Calu3 (cell line): ENCODE results near the gene SPINK1. TPM values are rescaled to one million over a fixed set of nuclear protein-coding genes. Genes with fewer than 3 reads are reported as not detected.

Experiments used
- BruUV-seq: library from RNA; stranded (reverse); fragments of 400-500 nt; replicated peaks from 2 replicates; lab custom pipeline; 2021; lab: Mats Ljungman, UMichigan
- CTCF ChIA-PET: fragments of 300-600 bp; sonication (Branson Sonifier 250); formaldehyde crosslinking; loops from one replicate; lab custom pipeline; 2022; ENCODE audit warnings: antibody characterized with exemption; lab: Charles Lee
- DNase-seq: peaks from one replicate; pipeline ENCODE4 v3.0.0; 2022
- H3K27ac Mint-ChIP-seq: one replicate; pipeline ENCODE4 v1.8.0; 2022; ENCODE audit warnings: mixed read lengths; ENCODE audit not compliant: unreplicated experiment
- H3K27me3 Mint-ChIP-seq: one replicate; pipeline ENCODE4 v1.8.0; 2022; ENCODE audit warnings: mixed read lengths; ENCODE audit not compliant: unreplicated experiment
- H3K36me3 Mint-ChIP-seq: one replicate; pipeline ENCODE4 v1.8.0; 2022; ENCODE audit warnings: mild to moderate bottlenecking, moderate library complexity, mixed read lengths; ENCODE audit not compliant: insufficient read depth, unreplicated experiment
- H3K4me1 Mint-ChIP-seq: one replicate; pipeline ENCODE4 v1.8.0; 2022; ENCODE audit warnings: mild to moderate bottlenecking, low read depth, mixed read lengths; ENCODE audit not compliant: unreplicated experiment
- H3K4me3 Mint-ChIP-seq: one replicate; pipeline ENCODE4 v1.8.0; 2022; ENCODE audit warnings: mild to moderate bottlenecking, low read depth, moderate library complexity, mixed read lengths; ENCODE audit not compliant: unreplicated experiment
- H3K9me3 Mint-ChIP-seq: one replicate; pipeline ENCODE4 v1.8.0; 2022; ENCODE audit warnings: low read depth, mixed read lengths; ENCODE audit not compliant: unreplicated experiment
- intact Hi-C: fragments of 100-400 bp; cut with micrococcal nuclease; formaldehyde crosslinking; loops from one replicate; pipeline ENCODE4 v1.10.0; 2022; ENCODE audit not compliant: unreplicated experiment
- total RNA-seq: library from RNA; stranded (reverse); gene quantifications from 2 replicates; pipeline ENCODE4 v1.2.3, GENCODE V29; 2022
- TF ChIP-seq, protein P1 (sequence below): fragments of 200-600 bp; IDR thresholded peaks from one replicate; pipeline ENCODE4 v1.8.0; 2022; ENCODE audit warnings: antibody characterized with exemption; ENCODE audit not compliant: unreplicated experiment

Gene SPINK1
- total RNA-seq, 1 experiment from 2014 or later: 307 TPM

DNA sequence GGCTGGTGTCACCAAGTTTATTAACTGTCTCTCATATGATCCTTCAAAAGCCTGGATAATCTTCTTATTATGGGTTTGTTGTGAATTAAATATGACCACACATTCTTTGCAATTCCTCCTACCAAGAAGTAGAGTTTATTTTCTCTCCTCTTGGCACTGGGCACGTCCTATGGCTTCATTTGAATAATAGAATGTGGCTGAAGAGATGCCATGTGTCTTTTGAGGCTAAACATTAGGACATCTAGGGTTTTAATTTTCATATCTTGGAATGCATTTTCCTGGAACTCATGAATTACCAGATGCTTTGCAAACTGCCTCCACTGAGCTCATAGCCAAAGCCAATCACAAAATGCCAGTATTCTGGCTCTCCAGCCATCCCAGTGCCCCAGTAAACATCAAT, 27.1 kb upstream of the SPINK1 start:
- Mint-ChIP-seq H3K27ac (no peak overlapping the region), H3K9me3 (no peaks in the 10 kb centered on the region), H3K4me3 (no peak overlapping the region), H3K36me3 (no peaks in the 10 kb centered on the region), H3K4me1 (peaks cover 55% of the 10 kb centered on the region), H3K27me3 (no peaks in the 10 kb centered on the region)
- TF ChIP-seq, protein P1, sequence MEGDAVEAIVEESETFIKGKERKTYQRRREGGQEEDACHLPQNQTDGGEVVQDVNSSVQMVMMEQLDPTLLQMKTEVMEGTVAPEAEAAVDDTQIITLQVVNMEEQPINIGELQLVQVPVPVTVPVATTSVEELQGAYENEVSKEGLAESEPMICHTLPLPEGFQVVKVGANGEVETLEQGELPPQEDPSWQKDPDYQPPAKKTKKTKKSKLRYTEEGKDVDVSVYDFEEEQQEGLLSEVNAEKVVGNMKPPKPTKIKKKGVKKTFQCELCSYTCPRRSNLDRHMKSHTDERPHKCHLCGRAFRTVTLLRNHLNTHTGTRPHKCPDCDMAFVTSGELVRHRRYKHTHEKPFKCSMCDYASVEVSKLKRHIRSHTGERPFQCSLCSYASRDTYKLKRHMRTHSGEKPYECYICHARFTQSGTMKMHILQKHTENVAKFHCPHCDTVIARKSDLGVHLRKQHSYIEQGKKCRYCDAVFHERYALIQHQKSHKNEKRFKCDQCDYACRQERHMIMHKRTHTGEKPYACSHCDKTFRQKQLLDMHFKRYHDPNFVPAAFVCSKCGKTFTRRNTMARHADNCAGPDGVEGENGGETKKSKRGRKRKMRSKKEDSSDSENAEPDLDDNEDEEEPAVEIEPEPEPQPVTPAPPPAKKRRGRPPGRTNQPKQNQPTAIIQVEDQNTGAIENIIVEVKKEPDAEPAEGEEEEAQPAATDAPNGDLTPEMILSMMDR: no peak
- no TSS peak for BruUV-seq
- intact Hi-C loops: loop anchor here (1.0 to 5.0 kb wide), 2 partner anchors 230 to 249 kb away; no protein-coding TSS in a partner anchor
- DNase-seq: no peak
- CTCF ChIA-PET: interaction anchor here (0.6 to 1.6 kb wide), 3 partner anchors 29 to 82 kb away, joined by 4 read pairs; no protein-coding TSS in a partner anchor

DNA sequence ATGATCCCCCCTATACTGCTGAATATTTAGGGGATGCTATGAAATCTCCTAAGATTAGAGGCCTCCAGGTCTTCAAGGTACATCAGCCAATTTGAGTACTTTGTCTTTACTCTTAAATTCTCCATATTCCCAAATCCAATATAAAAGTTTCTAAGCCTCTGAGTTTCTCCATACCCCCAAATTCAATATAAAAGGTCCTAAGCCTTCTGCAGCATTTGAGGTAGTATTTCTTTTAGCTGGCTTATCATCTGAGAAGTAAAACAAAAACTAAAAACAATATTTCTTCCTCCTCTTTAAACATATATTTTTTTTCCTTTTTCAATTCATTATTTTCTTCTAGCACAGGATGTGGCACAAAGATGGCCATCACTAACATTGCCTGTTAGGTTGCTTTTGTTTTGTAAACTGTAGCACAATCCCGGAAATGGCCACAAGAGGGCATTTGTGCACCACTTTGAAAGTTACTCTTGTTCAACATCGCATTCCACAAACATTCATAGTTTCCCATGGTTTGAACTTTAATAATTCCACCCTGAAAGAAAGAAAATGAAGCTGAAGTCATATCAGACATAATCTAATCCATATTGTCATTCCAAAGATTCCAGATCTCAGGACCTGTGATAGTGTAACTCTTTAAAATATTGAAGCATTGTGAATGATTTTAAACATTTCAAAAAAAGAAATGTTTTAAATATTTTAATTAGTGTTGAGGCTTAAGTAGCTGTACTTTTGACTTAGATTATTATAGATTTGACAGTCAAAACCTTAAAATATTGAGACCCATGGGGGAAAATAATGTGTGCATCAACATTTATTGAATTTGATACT, 26.0 kb upstream of the SPINK1 start:
- TF ChIP-seq, protein P1: peak; percentile 70
- H3K4me1 Mint-ChIP-seq: peaks cover 57% of the 10 kb centered on the region
- DNase-seq: peak; percentile 76
- BruUV-seq: no TSS peak
- intact Hi-C loops: loop anchor here (1.0 to 5.0 kb wide), 5 partner anchors 19 to 250 kb away; no protein-coding TSS in a partner anchor
- no peaks in the 10 kb centered on the region for H3K36me3 Mint-ChIP-seq
- CTCF ChIA-PET: interaction anchor here (0.7 to 2.0 kb wide), 7 partner anchors 20 to 229 kb away, joined by 4 to 16 read pairs (median 5); no protein-coding TSS in a partner anchor
- H3K27ac Mint-ChIP-seq: no peak overlapping the region
- no peak overlapping the region for H3K4me3 Mint-ChIP-seq
- no peaks in the 10 kb centered on the region for H3K27me3 Mint-ChIP-seq
- H3K9me3 Mint-ChIP-seq: no peaks in the 10 kb centered on the region

DNA sequence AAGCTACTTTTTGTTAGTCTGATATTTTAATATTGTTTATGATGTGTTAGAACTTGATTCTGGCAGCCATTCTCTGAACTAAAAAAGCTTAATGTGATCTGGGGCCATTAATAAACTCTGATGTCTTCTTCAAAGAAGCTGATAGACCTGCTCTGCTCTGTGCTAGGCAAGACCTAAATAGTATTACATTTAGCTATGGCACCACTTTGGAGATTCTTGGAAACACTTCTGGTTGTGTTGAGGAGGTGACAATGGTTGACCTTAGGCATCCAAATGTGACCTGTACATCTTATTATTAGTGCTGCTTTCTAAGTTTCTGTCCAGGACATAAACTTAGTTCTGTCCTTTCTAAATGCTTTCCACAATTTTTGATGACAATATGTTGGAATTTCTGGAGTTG, 25.3 kb upstream of the SPINK1 start:
- intact Hi-C loops: loop anchor here (1.0 to 5.0 kb wide), 4 partner anchors 18 to 250 kb away; no protein-coding TSS in a partner anchor

DNA sequence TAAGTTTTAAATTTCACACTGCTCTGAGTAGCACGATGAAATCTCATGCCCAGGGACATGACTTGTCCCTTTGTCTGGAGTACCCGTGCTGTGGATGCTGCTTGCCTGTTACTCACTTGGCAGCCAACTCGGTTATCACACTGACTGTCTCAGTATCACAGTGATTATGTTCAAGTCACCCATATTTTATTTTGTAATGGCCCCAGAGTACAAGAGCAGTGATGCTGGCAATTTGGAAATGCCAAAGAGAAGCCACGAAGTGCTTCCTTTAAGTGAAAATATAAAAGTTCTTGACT, 24.3 kb upstream of the SPINK1 start:
- Mint-ChIP-seq H3K27me3 (no peaks in the 10 kb centered on the region), H3K36me3 (no peaks in the 10 kb centered on the region), H3K4me1 (peaks cover 54% of the 10 kb centered on the region), H3K27ac (no peak overlapping the region), H3K9me3 (peaks cover 3% of the 10 kb centered on the region), H3K4me3 (no peak overlapping the region)
- TF ChIP-seq, protein P1: no peak
- BruUV-seq: no TSS peak
- intact Hi-C loops: loop anchor here (2.0 to 5.0 kb wide), 3 partner anchors 17 to 252 kb away; no protein-coding TSS in a partner anchor
- CTCF ChIA-PET: interaction anchor here (0.6 kb wide), 1 partner anchor 402 kb away, joined by 3 read pairs; no protein-coding TSS in a partner anchor
- DNase-seq: no peak

More for the DNA sequence above, 25.3 kb upstream of the SPINK1 start:
- Mint-ChIP-seq H3K27ac (no peak overlapping the region), H3K9me3 (peaks cover 3% of the 10 kb centered on the region), H3K27me3 (no peaks in the 10 kb centered on the region), H3K4me1 (peaks cover 57% of the 10 kb centered on the region), H3K4me3 (no peak overlapping the region), H3K36me3 (no peaks in the 10 kb centered on the region)
- CTCF ChIA-PET: interaction anchor here (1.3 to 2.0 kb wide), 2 partner anchors 30 to 78 kb away, joined by 12 to 16 read pairs; no protein-coding TSS in a partner anchor
- no TSS peak for BruUV-seq
- TF ChIP-seq, protein P1: no peak
- no peak for DNase-seq
